Measurements from ENCODE around the gene TBX6.
"Not testable (repeated sequence)": the region's sequence is repeated elsewhere in the genome, so short reads cannot be mapped to it uniquely, and the experiment has no call there.

Gene TBX6

GRCh38 chr16:30041841-30042240 is 49.9 kb downstream of the TBX6 start:
- Histone ChIP-seq H3K4me1 (no peaks in the 10 kb centered on the region), H3K27ac (no peak overlapping the region), H3K79me2 (no peaks in the 10 kb centered on the region), H2AFZ (no peak overlapping the region), H3K9ac (no peak overlapping the region), H3K27me3 (ENCODE audit: control insufficient read depth, insufficient read depth, low read length) (no peaks in the 10 kb centered on the region), H3K4me3 (ENCODE audit: low read depth, low read length) (no peak overlapping the region), H3K9me3 (ENCODE audit: control insufficient read depth, low read length) (no peaks in the 10 kb centered on the region), H3K4me2 (ENCODE audit: low read length) (no peak overlapping the region), H3K36me3 (ENCODE audit: control insufficient read depth, insufficient read depth, low read length) (no peaks in the 10 kb centered on the region)
- peak; percentile 38 for TF ChIP-seq CTCF (IDR thresholded peaks at IDR 0.05)

DNA sequence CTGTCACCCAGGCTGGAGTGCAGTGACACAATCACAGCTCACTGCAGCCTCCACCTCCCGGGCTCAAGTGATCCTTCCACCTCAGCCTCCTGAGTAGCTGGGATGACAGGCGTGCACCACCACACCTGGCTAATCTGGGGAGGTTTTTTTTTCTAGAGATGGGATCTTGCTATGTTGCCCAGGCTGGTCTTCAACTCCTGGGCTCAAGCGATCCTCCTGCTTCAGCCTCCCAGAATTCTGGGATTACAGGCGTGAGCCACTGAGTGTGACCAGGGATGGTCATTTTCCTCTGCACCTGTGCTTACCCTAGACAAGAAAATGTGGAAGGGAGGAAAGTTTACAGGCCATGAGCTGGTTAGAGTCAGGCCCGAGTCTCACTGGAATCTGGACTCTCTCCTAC is 51.0 kb downstream of the TBX6 start:
- H3K4me1 ChIP-seq; H3K36me3 ChIP-seq (ENCODE audit: control insufficient read depth, insufficient read depth, low read length): not testable (repeated sequence)

DNA sequence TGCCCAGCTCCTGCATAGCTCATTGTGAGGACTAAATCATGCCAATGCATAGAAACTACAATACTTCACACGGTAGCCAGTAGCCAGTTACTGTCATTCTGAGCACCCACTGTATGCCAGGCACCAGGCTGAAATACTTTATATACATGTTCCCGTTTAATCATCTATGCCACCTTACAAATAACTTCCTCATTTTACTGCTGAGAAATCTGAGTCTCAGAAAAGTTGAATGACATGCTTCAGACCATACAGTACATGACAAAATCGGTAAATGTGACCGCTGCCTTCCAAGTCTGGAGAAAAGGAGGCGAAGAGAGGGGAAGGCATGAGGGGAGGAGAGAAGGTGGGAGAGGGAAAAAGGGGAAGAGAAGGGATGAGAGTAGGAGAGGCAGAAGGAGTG is 51.5 kb downstream of the TBX6 start:
- no peak overlapping the region for H3K4me3 ChIP-seq (ENCODE audit: low read depth, low read length)
- no peak overlapping the region for H3K9ac ChIP-seq
- H3K4me2 ChIP-seq (ENCODE audit: low read length) = no peak overlapping the region
- H3K27ac ChIP-seq = no peak overlapping the region
- H3K36me3 ChIP-seq (ENCODE audit: control insufficient read depth, insufficient read depth, low read length) = no peaks in the 10 kb centered on the region
- H3K4me1 ChIP-seq = no peaks in the 10 kb centered on the region
- no peak for TF ChIP-seq CTCF (IDR thresholded peaks at IDR 0.05)
- H3K27me3 ChIP-seq (ENCODE audit: control insufficient read depth, insufficient read depth, low read length) = no peaks in the 10 kb centered on the region
- no peaks in the 10 kb centered on the region for H3K9me3 ChIP-seq (ENCODE audit: control insufficient read depth, low read length)
- no peaks in the 10 kb centered on the region for H3K79me2 ChIP-seq
- H2AFZ ChIP-seq = no peak overlapping the region

More for the DNA sequence above, 51.0 kb downstream of the TBX6 start:
- not testable (repeated sequence) for H3K4me2 ChIP-seq (ENCODE audit: low read length); H2AFZ ChIP-seq; H3K4me3 ChIP-seq (ENCODE audit: low read depth, low read length); H3K27ac ChIP-seq; H3K27me3 ChIP-seq (ENCODE audit: control insufficient read depth, insufficient read depth, low read length); H3K9ac ChIP-seq; H3K9me3 ChIP-seq (ENCODE audit: control insufficient read depth, low read length); H3K79me2 ChIP-seq
